Fibroblast of mammary gland (primary cell): ENCODE measurements around the gene AFF3.

Experiments used
- DNase-seq: peaks from one replicate; pipeline ENCODE4 v3.0.0-alpha.2; 2010; ENCODE audit warnings: low read depth
- H3K4me3 ChIP-seq: 2 replicates; pipeline ENCODE4 v1.5.1; 2011; ENCODE audit warnings: low read depth, mild to moderate bottlenecking, low read length, moderate library complexity; ENCODE audit not compliant: control insufficient read depth
- CTCF ChIP-seq: conservative IDR thresholded peaks from 2 replicates; pipeline ENCODE4 v1.5.1; 2011; ENCODE audit warnings: low read depth, low read length, inconsistent platforms; ENCODE audit not compliant: control insufficient read depth, insufficient read depth

The AFF3 gene

GRCh38 chr2:100011272-100011731 is 131.1 kb downstream of the AFF3 start:
- no peak for TF ChIP-seq CTCF
- DNase-seq = peak; percentile 77

GRCh38 chr2:100010606-100011005 is 131.8 kb downstream of the AFF3 start:
- no peak for TF ChIP-seq CTCF
- no peak overlapping the region for H3K4me3 ChIP-seq
- no peak for DNase-seq

More at GRCh38 chr2:100011272-100011731, 131.1 kb downstream of the AFF3 start:
- H3K4me3 ChIP-seq = no peak overlapping the region

GRCh38 chr2:100009743-100010142 is 132.6 kb downstream of the AFF3 start:
- DNase-seq = no peak
- TF ChIP-seq CTCF = no peak
- no peak overlapping the region for H3K4me3 ChIP-seq

- no peak overlapping the region for H3K4me3 ChIP-seq
- TF ChIP-seq CTCF = no peak
- peak; percentile 33 for DNase-seq
Measured at GRCh38 chr2:100008956-100009355, 133.4 kb downstream of the AFF3 start.

GRCh38 chr2:100006516-100006915 is 135.9 kb downstream of the AFF3 start:
- TF ChIP-seq CTCF = no peak
- H3K4me3 ChIP-seq = no peak overlapping the region
- no peak for DNase-seq

- H3K4me3 ChIP-seq = no peak overlapping the region
- no peak for DNase-seq
- no peak for TF ChIP-seq CTCF
Measured at GRCh38 chr2:100004959-100005387, 137.4 kb downstream of the AFF3 start.

GRCh38 chr2:100004348-100004884 is 138.0 kb downstream of the AFF3 start:
- H3K4me3 ChIP-seq = no peak overlapping the region
- DNase-seq = no peak

More at GRCh38 chr2:100004348-100004884, 138.0 kb downstream of the AFF3 start:
- TF ChIP-seq CTCF = no peak
